Brain microvascular endothelial cell (primary cell): ENCODE data around the gene PLEKHA8.

Source experiments
- DNase-seq: peaks from one replicate; pipeline ENCODE4 v3.0.0-alpha.2; 2020
- H3K27ac ChIP-seq: fragments of 250-450 bp; sonication (Bioruptor Pico); 2 replicates; pipeline ENCODE4 v1.5.1; 2020; ENCODE audit warnings: mild to moderate bottlenecking, moderate library complexity
- H3K27me3 ChIP-seq: fragments of 250-450 bp; sonication (Bioruptor Pico); replicated peaks from 2 replicates; pipeline ENCODE4 v1.5.1; 2020; ENCODE audit warnings: mild to moderate bottlenecking
- H3K36me3 ChIP-seq: fragments of 250-450 bp; sonication (Bioruptor Pico); replicated peaks from 2 replicates; pipeline ENCODE4 v1.5.1; 2020; ENCODE audit warnings: mild to moderate bottlenecking
- H3K4me3 ChIP-seq: 2 replicates; pipeline ENCODE4 v1.5.1; 2011; ENCODE audit warnings: low read depth, mild to moderate bottlenecking, control low read depth, low read length, moderate library complexity
- CTCF ChIP-seq: IDR thresholded peaks from 2 replicates; pipeline ENCODE4 v1.5.1; 2011; ENCODE audit warnings: low read depth, mild to moderate bottlenecking, moderate library complexity, low read length, control low read depth, inconsistent platforms; ENCODE audit errors: missing control alignments
- in situ Hi-C: cut with HindIII; loops from 2 replicates; pipeline ENCODE4 v1.10.0; 2017; ENCODE audit warnings: low sequenced_read_pairs, low pct_ligation_motif_present

PLEKHA8 gene

GRCh38 chr7:30155481-30155880 is 127.3 kb downstream of the PLEKHA8 start:
- no peaks in the 10 kb centered on the region for H3K36me3 ChIP-seq
- no peak overlapping the region for H3K27ac ChIP-seq
- no peak overlapping the region for H3K4me3 ChIP-seq
- H3K27me3 ChIP-seq = no peaks in the 10 kb centered on the region
- TF ChIP-seq CTCF = no peak
- DNase-seq = no peak
- in situ Hi-C loops = no loop called here

DNA sequence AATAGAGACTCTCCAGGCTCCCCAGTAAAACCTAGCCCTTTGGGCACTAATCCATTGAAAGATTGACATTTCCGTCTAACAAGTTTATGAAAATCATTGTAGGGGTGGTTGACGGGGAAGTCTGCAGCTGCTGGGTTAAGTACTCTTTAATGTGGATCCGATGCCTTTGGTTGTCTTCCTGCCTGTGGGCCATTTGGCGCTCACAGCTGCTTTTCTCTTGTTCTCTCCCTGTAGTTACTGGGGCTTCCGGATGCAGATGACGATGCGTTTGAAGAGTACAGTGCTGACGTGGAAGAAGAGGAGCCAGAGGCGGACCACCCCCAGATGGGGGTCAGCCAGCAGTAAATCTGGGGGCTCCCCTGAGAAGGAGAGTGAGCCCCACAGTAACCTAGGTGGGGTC is 129.0 kb downstream of the PLEKHA8 start:
- Histone ChIP-seq H3K4me3 (no peak overlapping the region), H3K27me3 (no peaks in the 10 kb centered on the region), H3K36me3 (no peaks in the 10 kb centered on the region), H3K27ac (no peak overlapping the region)
- TF ChIP-seq CTCF = no peak
- no peak for DNase-seq
- in situ Hi-C loops = no loop called here

- Histone ChIP-seq H3K4me3 (no peak overlapping the region), H3K27ac (no peak overlapping the region), H3K36me3 (no peaks in the 10 kb centered on the region), H3K27me3 (no peaks in the 10 kb centered on the region)
- in situ Hi-C loops = no loop called here
- DNase-seq = no peak
- TF ChIP-seq CTCF = no peak
Observed at GRCh38 chr7:30159163-30159562, 131.0 kb downstream of the PLEKHA8 start.

DNA sequence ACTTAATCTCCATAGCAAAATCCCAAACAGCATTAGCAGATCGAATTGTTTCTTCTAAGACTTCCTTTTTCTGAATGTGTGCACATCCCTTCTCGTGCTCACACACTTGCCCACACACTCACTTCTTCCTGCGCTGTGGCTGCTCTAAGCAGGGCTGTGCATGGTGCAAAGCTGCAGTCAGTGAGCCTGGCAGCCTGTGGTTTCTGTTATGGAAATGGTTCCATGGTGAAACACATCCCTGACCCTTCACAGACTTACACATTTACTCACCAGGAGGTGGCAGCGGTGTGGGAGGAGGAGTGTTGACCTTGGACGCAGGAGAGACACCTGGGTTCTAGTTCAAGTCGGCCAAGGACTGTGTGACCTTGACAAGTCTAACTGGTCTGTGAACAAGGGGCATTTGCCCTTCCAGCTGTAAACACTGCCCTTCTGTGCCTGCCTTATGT is 131.5 kb downstream of the PLEKHA8 start:
- Histone ChIP-seq H3K36me3 (no peaks in the 10 kb centered on the region), H3K27ac (no peak overlapping the region), H3K4me3 (no peak overlapping the region), H3K27me3 (no peaks in the 10 kb centered on the region)
- DNase-seq = peak; percentile 7
- in situ Hi-C loops = no loop called here
- TF ChIP-seq CTCF = peak; percentile 50

- no peaks in the 10 kb centered on the region for H3K36me3 ChIP-seq
- H3K27me3 ChIP-seq = no peaks in the 10 kb centered on the region
- DNase-seq = no peak
- no peak overlapping the region for H3K4me3 ChIP-seq
- no peak for TF ChIP-seq CTCF
- in situ Hi-C loops = no loop called here
- H3K27ac ChIP-seq = no peak overlapping the region
Observed at GRCh38 chr7:30160329-30160728, 132.1 kb downstream of the PLEKHA8 start.

DNA sequence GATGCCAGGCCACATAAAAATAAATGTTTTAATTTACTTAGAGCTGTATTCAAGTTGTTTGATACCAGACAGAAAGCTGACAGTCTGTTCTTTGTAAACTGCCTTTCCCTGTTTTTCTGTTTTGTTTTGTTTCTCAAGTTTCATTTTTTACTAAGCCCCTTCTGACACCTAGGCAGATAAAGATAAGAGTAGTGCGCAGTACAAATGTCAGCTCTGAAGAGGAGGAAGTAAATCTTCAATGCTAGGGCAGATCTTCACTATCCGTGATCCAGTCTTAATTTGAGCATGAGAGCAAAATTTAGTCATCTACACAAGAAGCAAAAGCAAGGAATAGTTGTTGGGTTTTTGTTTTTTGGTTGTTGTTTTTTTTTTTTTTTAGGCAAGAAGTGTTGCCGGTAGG is 133.9 kb downstream of the PLEKHA8 start:
- no peak for TF ChIP-seq CTCF
- H3K27ac ChIP-seq = no peak overlapping the region
- no peaks in the 10 kb centered on the region for H3K36me3 ChIP-seq
- DNase-seq = no peak
- no peak overlapping the region for H3K4me3 ChIP-seq
- in situ Hi-C loops = no loop called here
- H3K27me3 ChIP-seq = no peaks in the 10 kb centered on the region
